SH-SY5Y (cell line): ENCODE results near the gene SKP1.

ENCODE experiments used
- GATA2 ChIP-seq: IDR thresholded peaks from 2 replicates; pipeline ENCODE4 v1.6.1; 2011; ENCODE audit warnings: mild to moderate bottlenecking, low read depth, low read length
- GATA3 ChIP-seq: IDR thresholded peaks from 2 replicates; pipeline ENCODE4 v1.6.1; 2011; ENCODE audit warnings: low read depth, mild to moderate bottlenecking, low read length, moderate library complexity

DNA sequence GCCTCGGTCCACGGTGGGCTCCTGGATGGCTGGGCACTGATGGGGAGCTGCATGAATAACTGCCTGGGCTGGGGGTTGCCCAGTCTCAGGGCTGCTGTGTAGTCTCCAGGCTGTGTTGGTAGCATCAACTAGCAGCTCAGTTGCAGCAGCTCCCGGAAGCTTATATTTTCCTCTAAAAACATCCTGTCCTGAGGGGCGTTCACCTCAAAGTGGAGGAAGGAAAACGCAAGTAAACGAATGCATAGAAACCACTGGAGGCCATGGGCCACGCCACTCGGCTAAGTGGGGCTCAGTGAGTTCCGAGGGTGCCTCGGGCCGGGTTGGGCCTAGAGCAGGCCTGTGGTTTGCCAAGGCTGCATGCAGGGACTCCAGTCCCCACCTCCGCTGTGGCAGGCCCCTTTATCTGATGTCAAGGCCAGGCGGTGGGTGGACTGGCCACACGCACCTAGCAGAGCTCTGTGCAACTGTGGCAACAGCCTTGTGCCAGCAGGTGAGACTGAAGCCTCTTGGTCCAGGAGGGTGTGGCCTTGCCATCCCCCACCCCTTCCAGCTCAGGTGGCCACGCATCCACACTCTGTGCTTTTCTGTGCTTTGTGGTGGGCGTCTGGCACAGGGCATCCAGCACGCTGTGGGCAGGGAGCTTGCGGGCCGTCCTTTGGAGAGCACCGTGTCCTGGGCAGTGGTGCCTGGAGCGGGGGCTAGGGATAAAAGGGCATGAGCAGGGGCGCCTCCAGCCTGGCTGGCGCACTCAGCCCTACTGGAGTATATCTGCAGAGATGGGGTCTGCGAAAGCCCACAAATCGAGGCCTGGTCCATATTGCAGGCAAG is 47.1 kb downstream of the SKP1 start:
- TF ChIP-seq GATA2: no peak
- TF ChIP-seq GATA3: no peak
